ENCODE measurements around the gene TGM3. TPM values are rescaled to one million over a fixed set of nuclear protein-coding genes. Genes with fewer than 3 reads are reported as not detected.

Gene TGM3
- total RNA-seq, 1 experiment from 2014 or later: not detected

GRCh38 chr20:2340823-2341222 lies 45.0 kb downstream of the TGM3 start:
- CTCF ChIA-PET: no interaction called here
- H3K79me2 ChIP-seq (ENCODE audit: insufficient read depth, low read length): no peaks in the 10 kb centered on the region
- RAD21 ChIA-PET (ENCODE audit: low non-redundant PET in 1 of 2, low total read pairs in 2 of 2, uncharacterized antibody in 2 of 2, unreplicated experiment in 2 of 2): no interaction called here
- POLR2A ChIA-PET: no interaction called here
- H3K4me3 ChIP-seq (replicated peaks in 1 of 2; ENCODE audit: low read depth in 1 of 2, low read length in 2 of 2): no peak overlapping the region
- no TSS peak for BruUV-seq (replicated peaks)
- DNase-seq (ENCODE audit: low read depth, low spot score) (no peak), ATAC-seq (no peak)
- no peak overlapping the region for H3K27ac ChIP-seq (ENCODE audit: low read depth, low read length)
- H3K9me3 ChIP-seq (ENCODE audit: control insufficient read depth in 1 of 2, insufficient read depth in 1 of 2, low read depth in 1 of 2, low read length in 2 of 2): no peaks in the 10 kb centered on the region
- no peak overlapping the region for H3K4me2 ChIP-seq (ENCODE audit: low read length)
- no peaks in the 10 kb centered on the region for H4K20me1 ChIP-seq (ENCODE audit: insufficient read depth)
- H3K27me3 ChIP-seq (ENCODE audit: insufficient read depth, low read length): no peaks in the 10 kb centered on the region
- no peak overlapping the region for H3K9ac ChIP-seq (ENCODE audit: low read length)
- no peaks in the 10 kb centered on the region for H3K9me2 ChIP-seq (ENCODE audit: insufficient read depth)
- H3K4me1 ChIP-seq (ENCODE audit: control insufficient read depth in 1 of 2, insufficient read depth in 2 of 2, low read length in 2 of 2): no peaks in the 10 kb centered on the region
- no peaks in the 10 kb centered on the region for H3K36me3 ChIP-seq (ENCODE audit: control insufficient read depth in 1 of 2, insufficient read depth in 2 of 2, low read length in 2 of 2)
- TF ChIP-seq SP1 (IDR thresholded peaks at IDR 0.05; ENCODE audit: low read depth) (no peak), CEBPB (IDR thresholded peaks at IDR 0.05; ENCODE audit: low read depth) (no peak)
- H2AFZ ChIP-seq (ENCODE audit: low read depth, low read length, poor library complexity, severe bottlenecking): no peak overlapping the region
- intact Hi-C loops (cut with micrococcal nuclease): no loop called here

GRCh38 chr20:2341336-2341735 lies 45.5 kb downstream of the TGM3 start:
- H3K9me2 ChIP-seq (ENCODE audit: insufficient read depth): no peaks in the 10 kb centered on the region
- H3K36me3 ChIP-seq (ENCODE audit: control insufficient read depth in 1 of 2, insufficient read depth in 2 of 2, low read length in 2 of 2): no peaks in the 10 kb centered on the region
- RAD21 ChIA-PET (ENCODE audit: low non-redundant PET in 1 of 2, low total read pairs in 2 of 2, uncharacterized antibody in 2 of 2, unreplicated experiment in 2 of 2): no interaction called here
- POLR2A ChIA-PET: no interaction called here
- H3K27me3 ChIP-seq (ENCODE audit: insufficient read depth, low read length): no peaks in the 10 kb centered on the region
- H4K20me1 ChIP-seq (ENCODE audit: insufficient read depth): no peaks in the 10 kb centered on the region
- ATAC-seq (no peak), DNase-seq (ENCODE audit: low read depth, low spot score) (no peak)
- no TSS peak for BruUV-seq (replicated peaks)
- intact Hi-C loops (cut with micrococcal nuclease): no loop called here
- CTCF ChIA-PET: no interaction called here
- no peak overlapping the region for H3K27ac ChIP-seq (ENCODE audit: low read depth, low read length)
- no peak overlapping the region for H3K9ac ChIP-seq (ENCODE audit: low read length)
- TF ChIP-seq EGR1 (IDR thresholded peaks at IDR 0.05; ENCODE audit: low read depth): no peak
- no peak for TF ChIP-seq ZFX (IDR thresholded peaks at IDR 0.05)
- TF ChIP-seq FOSL1 (IDR thresholded peaks at IDR 0.05; ENCODE audit: low read depth): no peak
- TF ChIP-seq ELF1 (IDR thresholded peaks at IDR 0.05; ENCODE audit: borderline replicate concordance, low read depth): no peak
- no peak for TF ChIP-seq SRF (IDR thresholded peaks at IDR 0.05; ENCODE audit: low read depth)
- TF ChIP-seq SIN3A (IDR thresholded peaks at IDR 0.05; ENCODE audit: low read depth): no peak
- TF ChIP-seq EZH2phosphoT487 (IDR thresholded peaks at IDR 0.05; ENCODE audit: borderline replicate concordance): no peak
- TF ChIP-seq CEBPB (IDR thresholded peaks at IDR 0.05; ENCODE audit: low read depth): no peak
- TF ChIP-seq TCF7L2 (IDR thresholded peaks at IDR 0.05; ENCODE audit: borderline replicate concordance, extremely low read depth, insufficient read depth, insufficient read length): no peak
- TF ChIP-seq SP1 (IDR thresholded peaks at IDR 0.05; ENCODE audit: low read depth): no peak
- TF ChIP-seq RAD21 (IDR thresholded peaks at IDR 0.05; ENCODE audit: low read depth): no peak
- no peak for TF ChIP-seq ATF3 (IDR thresholded peaks at IDR 0.05)
- no peak for TF ChIP-seq ZBTB33 (IDR thresholded peaks at IDR 0.05; ENCODE audit: extremely low read depth, insufficient replicate concordance, low read length)
- no peak for TF ChIP-seq YY1 (IDR thresholded peaks at IDR 0.05; ENCODE audit: extremely low read depth, insufficient replicate concordance, low read depth, low read length)
- no peak for TF ChIP-seq POLR2A (IDR thresholded peaks at IDR 0.05; ENCODE audit: borderline replicate concordance, extremely low read depth, insufficient read depth, insufficient read length)
- no peak for TF ChIP-seq CTCF (IDR thresholded peaks at IDR 0.05 in 2 of 3, conservative IDR thresholded peaks at IDR 0.05 in 1 of 3; ENCODE audit: borderline replicate concordance in 1 of 3, insufficient read depth in 1 of 3, low read depth in 2 of 3, low read length in 2 of 3)
- TF ChIP-seq ZNF274 (IDR thresholded peaks at IDR 0.05; ENCODE audit: low read depth, low read length): no peak
- H3K4me1 ChIP-seq (ENCODE audit: control insufficient read depth in 1 of 2, insufficient read depth in 2 of 2, low read length in 2 of 2): no peaks in the 10 kb centered on the region
- no peak overlapping the region for H3K4me2 ChIP-seq (ENCODE audit: low read length)
- H3K4me3 ChIP-seq (replicated peaks in 1 of 2; ENCODE audit: low read depth in 1 of 2, low read length in 2 of 2): no peak overlapping the region
- no peak overlapping the region for H2AFZ ChIP-seq (ENCODE audit: low read depth, low read length, poor library complexity, severe bottlenecking)
- no peaks in the 10 kb centered on the region for H3K79me2 ChIP-seq (ENCODE audit: insufficient read depth, low read length)
- H3K9me3 ChIP-seq (ENCODE audit: control insufficient read depth in 1 of 2, insufficient read depth in 1 of 2, low read depth in 1 of 2, low read length in 2 of 2): no peaks in the 10 kb centered on the region

All from HCT116 (cell line).